Measurements from ENCODE around the gene SORCS3.

GRCh38 chr10:104613406-104613805, 27.7 kb upstream of the SORCS3 start:
- no peak for TF ChIP-seq CTCF (IDR thresholded peaks at IDR 0.05)
- no peak for TF ChIP-seq ZFX (IDR thresholded peaks at IDR 0.05; ENCODE audit: borderline replicate concordance)
